ENCODE results near the gene ETFB.

Gene ETFB

DNA sequence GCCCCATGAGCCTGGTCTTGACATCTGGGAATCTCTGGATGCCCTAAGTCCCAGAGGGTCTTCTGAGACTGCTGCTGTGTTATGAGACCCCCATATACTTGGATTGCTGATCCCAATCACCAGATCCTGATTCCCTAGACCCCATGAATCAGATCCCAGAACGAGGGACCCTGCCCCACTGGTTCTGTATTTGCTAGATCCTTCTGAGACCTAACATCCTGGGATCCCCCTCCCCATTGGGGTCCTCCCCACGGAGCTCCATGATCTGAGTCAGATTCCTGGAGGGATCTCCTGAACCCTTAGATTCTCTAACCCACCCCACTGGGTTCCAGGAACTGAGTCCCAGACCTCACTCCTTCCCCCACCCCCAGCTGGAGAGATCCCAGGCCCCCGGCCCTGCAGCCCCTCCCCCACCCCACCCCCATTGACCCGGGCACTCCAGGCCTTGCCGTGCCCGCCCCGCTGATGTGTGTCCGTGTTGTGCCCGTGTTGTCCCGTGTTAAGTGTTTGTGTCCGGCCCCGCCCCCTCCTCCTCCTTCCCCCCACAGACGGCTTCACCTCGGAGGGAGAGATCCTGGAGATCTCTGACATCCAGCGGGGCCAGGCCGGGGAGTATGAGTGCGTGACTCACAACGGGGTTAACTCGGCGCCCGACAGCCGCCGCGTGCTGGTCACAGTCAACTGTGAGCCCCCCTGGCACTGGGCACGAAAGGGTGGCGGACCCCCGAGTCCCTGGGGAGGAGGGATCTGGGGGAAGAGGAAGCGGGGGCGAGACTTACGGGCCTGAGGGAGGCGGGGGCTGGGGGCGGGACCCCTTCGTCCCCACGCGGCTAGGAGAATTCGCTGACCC is 39.7 kb downstream of the ETFB start:
- Histone ChIP-seq H3K79me1 (ENCODE audit: low read length) (no peaks in the 10 kb centered on the region), H3K9ac (ENCODE audit: low read length) (no peak overlapping the region), H3K36me3 (ENCODE audit: control insufficient read depth in 1 of 2, insufficient read depth in 2 of 2, low read length in 2 of 2) (no peaks in the 10 kb centered on the region), H3K4ac (ENCODE audit: low read depth, low read length) (no peak overlapping the region), H4K12ac (ENCODE audit: low read depth, low read length) (no peak overlapping the region), H3K23ac (ENCODE audit: low read length) (no peak overlapping the region), H4K8ac (ENCODE audit: low read depth, low read length) (no peak overlapping the region), H3K18ac (ENCODE audit: low read length) (no peak overlapping the region), H2AFZ (ENCODE audit: insufficient read depth, low read length, poor library complexity) (no peak overlapping the region), H3K4me2 (ENCODE audit: low read length) (no peak overlapping the region), H4K91ac (ENCODE audit: low read depth, low read length) (no peak overlapping the region), H2BK5ac (ENCODE audit: low read depth, low read length, poor library complexity) (no peak overlapping the region), H2AK5ac (ENCODE audit: low read length) (no peak overlapping the region), H3K4me3 (ENCODE audit: low read depth, low read length) (no peak overlapping the region), H3K27me3 (ENCODE audit: insufficient read depth, low read length) (no peaks in the 10 kb centered on the region), H3K79me2 (ENCODE audit: control insufficient read depth, insufficient read depth, low read length, poor library complexity) (no peaks in the 10 kb centered on the region), H3K4me1 (ENCODE audit: control insufficient read depth in 1 of 2, insufficient read depth in 2 of 2, low read length in 2 of 2) (no peaks in the 10 kb centered on the region), H2BK120ac (ENCODE audit: insufficient read depth, low read length, poor library complexity) (no peak overlapping the region), H2BK12ac (ENCODE audit: low read length) (no peak overlapping the region), H3K14ac (ENCODE audit: low read length) (no peak overlapping the region), H3K9me3 (ENCODE audit: insufficient read depth, low read depth, low read length) (peaks cover 3% of the 10 kb centered on the region), H3K27ac (ENCODE audit: low read depth, low read length) (no peak overlapping the region)
- no peak for DNase-seq
- no CpG with 5 or more reads among the region's 36 CpGs for WGBS (ENCODE audit: extremely low coverage, insufficient coverage, insufficient read length)

DNA sequence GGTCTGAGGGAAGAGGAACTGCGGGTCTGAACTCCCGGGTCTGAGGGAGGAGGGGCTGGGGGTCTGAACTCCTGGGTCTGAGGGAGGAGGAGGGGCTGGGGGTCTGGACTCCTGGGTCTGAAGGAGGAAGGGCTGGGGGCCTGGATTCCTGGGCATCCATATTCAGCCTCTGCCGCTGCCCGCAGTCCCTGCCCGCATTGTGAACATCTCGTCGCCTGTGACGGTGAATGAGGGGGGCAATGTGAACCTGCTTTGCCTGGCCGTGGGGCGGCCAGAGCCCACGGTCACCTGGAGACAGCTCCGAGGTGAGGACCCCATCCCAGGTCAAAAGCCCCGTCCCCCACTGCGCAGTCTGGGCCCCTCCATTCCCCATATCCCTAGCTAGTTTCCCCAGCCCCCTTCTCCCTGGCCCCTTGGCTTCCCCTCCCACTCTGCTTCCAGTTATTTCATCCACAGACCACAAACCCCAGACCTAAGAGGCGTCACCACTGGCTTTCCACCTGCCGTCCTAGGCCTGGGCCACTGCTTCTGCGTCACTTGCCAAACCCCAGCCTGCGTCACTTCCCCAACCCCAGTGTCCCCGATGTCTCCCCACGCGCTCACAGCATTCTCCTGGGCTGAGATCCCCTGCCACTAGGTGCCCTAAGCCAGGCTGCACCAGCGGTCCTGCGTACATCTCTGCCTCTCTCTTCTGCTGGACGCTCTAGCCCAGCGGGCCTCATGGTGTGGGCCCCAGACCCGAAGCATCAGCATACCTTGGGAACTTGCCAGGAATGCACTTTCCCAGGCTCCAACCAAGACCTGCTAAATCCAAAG is 40.8 kb downstream of the ETFB start:
- no peak overlapping the region for H2BK12ac ChIP-seq (ENCODE audit: low read length)
- H3K18ac ChIP-seq (ENCODE audit: low read length) = no peak overlapping the region
- peaks cover 3% of the 10 kb centered on the region for H3K9me3 ChIP-seq (ENCODE audit: insufficient read depth, low read depth, low read length)
- no CpG with 5 or more reads among the region's 26 CpGs for WGBS (ENCODE audit: extremely low coverage, insufficient coverage, insufficient read length)
- H4K8ac ChIP-seq (ENCODE audit: low read depth, low read length) = no peak overlapping the region
- no peaks in the 10 kb centered on the region for H3K27me3 ChIP-seq (ENCODE audit: insufficient read depth, low read length)
- H4K91ac ChIP-seq (ENCODE audit: low read depth, low read length) = no peak overlapping the region
- no peak overlapping the region for H2BK120ac ChIP-seq (ENCODE audit: insufficient read depth, low read length, poor library complexity)
- H3K79me1 ChIP-seq (ENCODE audit: low read length) = no peaks in the 10 kb centered on the region
- H3K4me2 ChIP-seq (ENCODE audit: low read length) = no peak overlapping the region
- no peak overlapping the region for H4K12ac ChIP-seq (ENCODE audit: low read depth, low read length)
- H3K4me1 ChIP-seq (ENCODE audit: control insufficient read depth in 1 of 2, insufficient read depth in 2 of 2, low read length in 2 of 2) = no peaks in the 10 kb centered on the region
- no peak overlapping the region for H2BK5ac ChIP-seq (ENCODE audit: low read depth, low read length, poor library complexity)
- no peaks in the 10 kb centered on the region for H3K36me3 ChIP-seq (ENCODE audit: control insufficient read depth in 1 of 2, insufficient read depth in 2 of 2, low read length in 2 of 2)
- H3K9ac ChIP-seq (ENCODE audit: low read length) = no peak overlapping the region
- H3K27ac ChIP-seq (ENCODE audit: low read depth, low read length) = no peak overlapping the region
- no peak overlapping the region for H3K14ac ChIP-seq (ENCODE audit: low read length)
- H2AK5ac ChIP-seq (ENCODE audit: low read length) = no peak overlapping the region
- H3K4ac ChIP-seq (ENCODE audit: low read depth, low read length) = no peak overlapping the region
- DNase-seq = no peak
- no peak overlapping the region for H3K23ac ChIP-seq (ENCODE audit: low read length)
- no peak overlapping the region for H3K4me3 ChIP-seq (ENCODE audit: low read depth, low read length)
- H2AFZ ChIP-seq (ENCODE audit: insufficient read depth, low read length, poor library complexity) = no peak overlapping the region
- no peaks in the 10 kb centered on the region for H3K79me2 ChIP-seq (ENCODE audit: control insufficient read depth, insufficient read depth, low read length, poor library complexity)

- Histone ChIP-seq H4K12ac (ENCODE audit: low read depth, low read length) (no peak overlapping the region), H3K9me3 (ENCODE audit: insufficient read depth, low read depth, low read length) (peaks cover 3% of the 10 kb centered on the region), H3K4me1 (ENCODE audit: control insufficient read depth in 1 of 2, insufficient read depth in 2 of 2, low read length in 2 of 2) (no peaks in the 10 kb centered on the region), H3K18ac (ENCODE audit: low read length) (no peak overlapping the region), H2BK5ac (ENCODE audit: low read depth, low read length, poor library complexity) (no peak overlapping the region), H2BK120ac (ENCODE audit: insufficient read depth, low read length, poor library complexity) (no peak overlapping the region), H3K79me1 (ENCODE audit: low read length) (no peaks in the 10 kb centered on the region), H4K91ac (ENCODE audit: low read depth, low read length) (no peak overlapping the region), H3K4ac (ENCODE audit: low read depth, low read length) (no peak overlapping the region), H3K14ac (ENCODE audit: low read length) (no peak overlapping the region), H2AFZ (ENCODE audit: insufficient read depth, low read length, poor library complexity) (no peak overlapping the region), H2AK5ac (ENCODE audit: low read length) (no peak overlapping the region), H3K36me3 (ENCODE audit: control insufficient read depth in 1 of 2, insufficient read depth in 2 of 2, low read length in 2 of 2) (no peaks in the 10 kb centered on the region), H2BK12ac (ENCODE audit: low read length) (no peak overlapping the region), H4K8ac (ENCODE audit: low read depth, low read length) (no peak overlapping the region), H3K79me2 (ENCODE audit: control insufficient read depth, insufficient read depth, low read length, poor library complexity) (no peaks in the 10 kb centered on the region), H3K9ac (ENCODE audit: low read length) (no peak overlapping the region), H3K4me3 (ENCODE audit: low read depth, low read length) (no peak overlapping the region), H3K4me2 (ENCODE audit: low read length) (no peak overlapping the region), H3K27me3 (ENCODE audit: insufficient read depth, low read length) (no peaks in the 10 kb centered on the region), H3K27ac (ENCODE audit: low read depth, low read length) (no peak overlapping the region), H3K23ac (ENCODE audit: low read length) (no peak overlapping the region)
- no peak for DNase-seq
- WGBS (ENCODE audit: extremely low coverage, insufficient coverage, insufficient read length) = no CpG with 5 or more reads among the region's 6 CpGs
Observed at GRCh38 chr19:51324167-51324481, 42.1 kb downstream of the ETFB start.

GRCh38 chr19:51323481-51324166 is 42.6 kb downstream of the ETFB start:
- Histone ChIP-seq H4K8ac (ENCODE audit: low read depth, low read length) (no peak overlapping the region), H4K12ac (ENCODE audit: low read depth, low read length) (no peak overlapping the region), H3K14ac (ENCODE audit: low read length) (no peak overlapping the region), H3K27me3 (ENCODE audit: insufficient read depth, low read length) (no peaks in the 10 kb centered on the region), H2BK120ac (ENCODE audit: insufficient read depth, low read length, poor library complexity) (no peak overlapping the region), H3K9ac (ENCODE audit: low read length) (no peak overlapping the region), H3K4me3 (ENCODE audit: low read depth, low read length) (no peak overlapping the region), H3K9me3 (ENCODE audit: insufficient read depth, low read depth, low read length) (peaks cover 3% of the 10 kb centered on the region), H3K36me3 (ENCODE audit: control insufficient read depth in 1 of 2, insufficient read depth in 2 of 2, low read length in 2 of 2) (no peaks in the 10 kb centered on the region), H3K79me2 (ENCODE audit: control insufficient read depth, insufficient read depth, low read length, poor library complexity) (no peaks in the 10 kb centered on the region), H3K27ac (ENCODE audit: low read depth, low read length) (no peak overlapping the region), H3K4ac (ENCODE audit: low read depth, low read length) (no peak overlapping the region), H3K18ac (ENCODE audit: low read length) (no peak overlapping the region), H3K4me1 (ENCODE audit: control insufficient read depth in 1 of 2, insufficient read depth in 2 of 2, low read length in 2 of 2) (no peaks in the 10 kb centered on the region), H3K23ac (ENCODE audit: low read length) (no peak overlapping the region), H2BK12ac (ENCODE audit: low read length) (no peak overlapping the region), H3K4me2 (ENCODE audit: low read length) (no peak overlapping the region), H2BK5ac (ENCODE audit: low read depth, low read length, poor library complexity) (no peak overlapping the region), H4K91ac (ENCODE audit: low read depth, low read length) (no peak overlapping the region), H2AFZ (ENCODE audit: insufficient read depth, low read length, poor library complexity) (no peak overlapping the region), H2AK5ac (ENCODE audit: low read length) (no peak overlapping the region), H3K79me1 (ENCODE audit: low read length) (no peaks in the 10 kb centered on the region)
- DNase-seq = no peak
- no CpG with 5 or more reads among the region's 29 CpGs for WGBS (ENCODE audit: extremely low coverage, insufficient coverage, insufficient read length)

All from trophoblast cell (in vitro differentiated cells and primary cell).